Body of pancreas (tissue), 4 donors: ENCODE measurements around the gene GNPTG. TPM values are rescaled to one million over a fixed set of nuclear protein-coding genes. Genes with fewer than 3 reads are reported as not detected.

Source experiments
- ATAC-seq: fragments of 150-250 bp; one replicate; pipeline ENCODE4 v1.9.1; 2016
- DNase-seq, 4 donors: peaks; one replicate each; pipeline ENCODE4 v3.0.0-alpha.2; 2019
- H3K27ac ChIP-seq, 4 donors: fragments of 200-600 bp; sonication (generic); 1 replicate in 3 of 4; 2 replicates in 1 of 4; pipeline versions ENCODE4 v1.5.1 to v1.6.1; 2016 to 2019; ENCODE audit warnings: mild to moderate bottlenecking in 1 of 4, mixed read lengths in 1 of 4, moderate library complexity in 1 of 4
- H3K27me3 ChIP-seq, 2 donors: fragments of 200-600 bp; sonication (generic); one replicate each; pipeline ENCODE4 v1.6.0; 2016; ENCODE audit warnings: mild to moderate bottlenecking in 1 of 2
- H3K36me3 ChIP-seq, 2 donors: fragments of 200-600 bp; sonication (generic); replicated peaks in 1 of 2; 2 replicates each; pipeline ENCODE4 v1.5.1; 2016; ENCODE audit warnings: low read depth in 2 of 2; ENCODE audit not compliant: insufficient read depth in 1 of 2
- H3K4me1 ChIP-seq: fragments of 200-600 bp; sonication (generic); one replicate; pipeline ENCODE4 v1.6.0; 2016
- H3K4me3 ChIP-seq, 2 donors: fragments of 200-600 bp; sonication (generic); 1 replicate in 1 of 2; 2 replicates in 1 of 2; pipeline ENCODE4 v1.5.1; 2016 to 2019
- H3K9me3 ChIP-seq, 3 donors: fragments of 200-600 bp; sonication (generic); 1 replicate in 2 of 3; 2 replicates in 1 of 3; pipeline ENCODE4 v1.5.1; 2016
- POLR2A ChIP-seq, 3 donors: fragments of 450-650 bp; IDR thresholded peaks; one replicate each; pipeline ENCODE4 v1.6.1; 2016; ENCODE audit warnings: antibody characterized with exemption in 3 of 3, mild to moderate bottlenecking in 2 of 3
- WGBS, 2 donors: methylation state at CpG; one replicate each; pipeline ENCODE4 v1.1.5; 2017; 5-methylcytosine and 5-hydroxymethylcytosine counted together
- intact Hi-C: fragments of 100-400 bp; cut with DNase I; formaldehyde crosslinking; loops from one replicate; pipeline ENCODE4 v1.15.1; 2023
- total RNA-seq, 2 donors: library from RNA; depleted of rRNA; stranded (reverse); fragments of >200 nt; gene quantifications; one replicate each; pipeline ENCODE4 v1.1.0, GENCODE V29; 2016
- TF ChIP-seq, protein P1 (sequence below), 7 experiments: fragments of 450-650 bp in 4 of 7; fragments of 200-600 bp in 3 of 7; sonication (generic) in 3 of 7; IDR thresholded peaks; one replicate each; pipeline ENCODE4 v1.5.1; 2016 to 2019; ENCODE audit warnings: antibody characterized with exemption in 7 of 7

GNPTG gene
- total RNA-seq, 2 donors from 2014 or later, result 38.1 to 98.2 TPM

DNA sequence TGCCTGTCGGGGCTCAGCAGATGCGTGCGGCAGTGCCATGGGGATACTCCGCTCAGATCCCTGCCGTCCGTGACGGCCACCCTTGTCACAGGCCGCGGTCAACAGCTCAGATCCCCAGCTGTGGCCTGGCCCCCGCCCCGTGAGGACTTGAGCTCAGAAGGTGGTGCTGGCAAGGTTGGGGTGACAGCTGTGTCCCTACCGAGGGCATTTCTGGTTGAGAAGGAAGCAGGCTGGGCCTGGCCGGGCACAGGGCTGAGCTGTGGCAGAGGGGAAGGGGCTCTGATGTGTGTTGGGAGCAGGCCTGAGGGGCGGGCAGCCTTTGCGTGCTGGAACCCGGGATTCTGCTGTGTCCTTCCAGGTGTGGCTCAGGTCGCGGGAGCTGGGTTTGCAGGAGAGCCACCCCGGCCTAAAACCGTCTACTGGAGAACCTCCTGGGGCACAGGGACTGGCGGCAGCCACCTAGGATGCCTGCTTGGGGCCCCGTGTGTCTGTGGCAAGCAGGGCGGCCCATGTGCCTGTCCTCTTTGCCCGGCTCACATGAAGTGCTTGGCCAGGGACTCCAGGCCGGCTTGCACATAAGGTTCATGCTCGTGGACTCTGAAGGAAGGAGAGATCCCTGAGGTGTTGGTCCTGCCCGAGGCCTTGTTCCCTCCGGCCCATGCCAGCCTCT is 37.2 kb upstream of the GNPTG start:
- Histone ChIP-seq H3K4me1 (peaks cover 28% of the 10 kb centered on the region), H3K9me3 (no peaks in the 10 kb centered on the region), H3K27me3 (no peaks in the 10 kb centered on the region), H3K27ac (no peak overlapping the region), H3K4me3 (no peak overlapping the region), H3K36me3 (peaks cover 18 to 48% of the 10 kb centered on the region in 2 donors)
- TF ChIP-seq, protein P1, sequence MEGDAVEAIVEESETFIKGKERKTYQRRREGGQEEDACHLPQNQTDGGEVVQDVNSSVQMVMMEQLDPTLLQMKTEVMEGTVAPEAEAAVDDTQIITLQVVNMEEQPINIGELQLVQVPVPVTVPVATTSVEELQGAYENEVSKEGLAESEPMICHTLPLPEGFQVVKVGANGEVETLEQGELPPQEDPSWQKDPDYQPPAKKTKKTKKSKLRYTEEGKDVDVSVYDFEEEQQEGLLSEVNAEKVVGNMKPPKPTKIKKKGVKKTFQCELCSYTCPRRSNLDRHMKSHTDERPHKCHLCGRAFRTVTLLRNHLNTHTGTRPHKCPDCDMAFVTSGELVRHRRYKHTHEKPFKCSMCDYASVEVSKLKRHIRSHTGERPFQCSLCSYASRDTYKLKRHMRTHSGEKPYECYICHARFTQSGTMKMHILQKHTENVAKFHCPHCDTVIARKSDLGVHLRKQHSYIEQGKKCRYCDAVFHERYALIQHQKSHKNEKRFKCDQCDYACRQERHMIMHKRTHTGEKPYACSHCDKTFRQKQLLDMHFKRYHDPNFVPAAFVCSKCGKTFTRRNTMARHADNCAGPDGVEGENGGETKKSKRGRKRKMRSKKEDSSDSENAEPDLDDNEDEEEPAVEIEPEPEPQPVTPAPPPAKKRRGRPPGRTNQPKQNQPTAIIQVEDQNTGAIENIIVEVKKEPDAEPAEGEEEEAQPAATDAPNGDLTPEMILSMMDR (IDR thresholded peaks at IDR 0.05), result no peak
- intact Hi-C loops, result no loop called here
- ATAC-seq (no peak), DNase-seq (no peak)
- WGBS, 2 donors, result 86 to 100% methylated on average over 3 to 27 of the region's 28 CpGs

DNA sequence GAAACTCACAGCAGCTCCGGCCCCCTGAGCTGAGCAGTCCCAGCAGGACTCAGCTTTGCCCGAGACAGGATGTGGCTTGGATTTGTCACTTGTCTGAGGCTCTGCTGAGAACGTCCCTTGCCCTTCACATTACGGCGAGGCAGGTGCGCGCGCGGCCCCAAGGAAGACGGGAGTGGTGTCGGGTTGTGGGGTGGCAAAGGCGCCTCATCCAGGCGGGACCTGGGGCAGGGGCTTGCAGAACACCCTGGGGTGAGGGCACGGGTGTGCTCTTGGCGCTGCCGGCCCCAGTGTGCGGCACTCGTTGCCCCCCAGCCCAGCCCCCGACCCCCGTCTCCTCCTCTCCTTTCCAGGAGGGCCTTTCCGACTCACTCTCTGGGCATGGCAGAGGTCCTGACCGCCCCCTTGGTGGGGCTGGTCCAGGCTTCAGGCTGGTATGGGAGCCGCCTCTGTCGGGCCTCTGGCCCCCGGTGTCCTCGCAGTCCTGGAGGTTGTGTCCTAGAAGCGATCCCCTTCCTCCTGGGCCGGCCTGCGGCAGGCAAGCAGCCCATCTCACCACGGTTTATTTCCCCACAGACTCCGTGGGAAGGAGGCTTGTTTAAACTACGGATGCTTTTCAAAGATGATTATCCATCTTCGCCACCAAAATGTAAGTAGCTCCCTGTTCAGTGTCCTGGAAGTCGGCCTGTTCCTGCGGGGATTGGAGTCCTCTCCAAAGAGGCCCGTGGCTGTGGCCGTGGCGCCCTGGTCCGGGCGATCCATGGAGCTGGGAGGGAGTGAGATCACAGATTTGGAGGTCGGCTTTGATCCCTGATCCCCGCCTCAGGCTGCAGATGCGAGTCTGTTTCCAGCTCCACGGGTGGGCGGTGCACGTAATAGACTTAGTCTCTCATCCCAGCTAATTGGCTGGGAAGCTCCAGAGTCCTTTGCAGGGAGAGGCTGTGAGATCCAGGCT is 36.4 kb upstream of the GNPTG start:
- no peak for ATAC-seq
- intact Hi-C loops, result no loop called here

GRCh38 chr16:1316033-1316405 is 35.7 kb upstream of the GNPTG start:
- ATAC-seq (no peak), DNase-seq (no peak)
- 78 to 85% methylated on average over 13 to 14 of the region's 14 CpGs for WGBS, 2 donors
- Histone ChIP-seq H3K27ac (no peak overlapping the region), H3K4me1 (peaks cover 22% of the 10 kb centered on the region), H3K4me3 (no peak overlapping the region), H3K36me3 (peaks cover 23 to 59% of the 10 kb centered on the region in 2 donors), H3K9me3 (no peaks in the 10 kb centered on the region), H3K27me3 (no peaks in the 10 kb centered on the region)
- intact Hi-C loops, result no loop called here
- TF ChIP-seq, protein P1 (IDR thresholded peaks at IDR 0.05), result no peak
- no peak for TF ChIP-seq POLR2A (IDR thresholded peaks at IDR 0.05)

More for the DNA sequence above, 36.4 kb upstream of the GNPTG start:
- H3K4me3 ChIP-seq, result no peak overlapping the region
- peaks cover 28% of the 10 kb centered on the region for H3K4me1 ChIP-seq
- no peaks in the 10 kb centered on the region for H3K27me3 ChIP-seq
- no peak for DNase-seq
- WGBS, 2 donors, result 87 to 88% methylated on average over 20 to 45 of the region's 46 CpGs
- peaks cover 18 to 53% of the 10 kb centered on the region in 2 donors for H3K36me3 ChIP-seq
- H3K9me3 ChIP-seq, result no peaks in the 10 kb centered on the region
- TF ChIP-seq, protein P1 (IDR thresholded peaks at IDR 0.05), result no peak
- no peak for TF ChIP-seq POLR2A (IDR thresholded peaks at IDR 0.05)
- H3K27ac ChIP-seq, result no peak overlapping the region

- TF ChIP-seq POLR2A (IDR thresholded peaks at IDR 0.05), result no peak
- TF ChIP-seq, protein P1 (IDR thresholded peaks at IDR 0.05), result no peak
- H3K9me3 ChIP-seq, result no peaks in the 10 kb centered on the region
- ATAC-seq (no peak), DNase-seq (no peak)
- H3K4me3 ChIP-seq, result no peak overlapping the region
- peaks cover 6% of the 10 kb centered on the region for H3K4me1 ChIP-seq
- intact Hi-C loops, result no loop called here
- no peaks in the 10 kb centered on the region for H3K27me3 ChIP-seq
- no peak overlapping the region for H3K27ac ChIP-seq
- H3K36me3 ChIP-seq, result peaks cover 24 to 59% of the 10 kb centered on the region in 2 donors
- WGBS, 2 donors, result 86 to 96% methylated on average over 19 to 32 of the region's 32 CpGs
Observed at GRCh38 chr16:1317479-1318267, 34.1 kb upstream of the GNPTG start.
